Fibroblast of mammary gland (primary cell): Measurements from ENCODE around the gene SAMSN1.
A peak's percentile ranks its signal among the peaks of the same experiment; 100 is the strongest.

Experiments used
- DNase-seq: peaks from one replicate; pipeline ENCODE4 v3.0.0-alpha.2; 2010; ENCODE audit warnings: low read depth
- H3K4me3 ChIP-seq: 2 replicates; pipeline ENCODE4 v1.5.1; 2011; ENCODE audit warnings: low read depth, mild to moderate bottlenecking, low read length, moderate library complexity; ENCODE audit not compliant: control insufficient read depth
- CTCF ChIP-seq: conservative IDR thresholded peaks from 2 replicates; pipeline ENCODE4 v1.5.1; 2011; ENCODE audit warnings: low read depth, low read length, inconsistent platforms; ENCODE audit not compliant: control insufficient read depth, insufficient read depth

SAMSN1 gene

GRCh38 chr21:14591377-14591776, 45.3 kb upstream of the SAMSN1 start:
- no peak overlapping the region for H3K4me3 ChIP-seq
- DNase-seq, result peak; percentile 28
- TF ChIP-seq CTCF, result no peak

- H3K4me3 ChIP-seq, result no peak overlapping the region
- no peak for DNase-seq
Measured at GRCh38 chr21:14589855-14590563, 43.9 kb upstream of the SAMSN1 start.

GRCh38 chr21:14587266-14587665, 41.2 kb upstream of the SAMSN1 start:
- H3K4me3 ChIP-seq, result no peak overlapping the region
- DNase-seq, result no peak
- no peak for TF ChIP-seq CTCF

More at GRCh38 chr21:14589855-14590563, 43.9 kb upstream of the SAMSN1 start:
- TF ChIP-seq CTCF, result no peak

- TF ChIP-seq CTCF, result no peak
- no peak for DNase-seq
- H3K4me3 ChIP-seq, result no peak overlapping the region
Measured at GRCh38 chr21:14585122-14585521, 39.0 kb upstream of the SAMSN1 start.

GRCh38 chr21:14584357-14585095, 38.4 kb upstream of the SAMSN1 start:
- TF ChIP-seq CTCF, result no peak
- no peak for DNase-seq
- no peak overlapping the region for H3K4me3 ChIP-seq

- no peak for DNase-seq
- H3K4me3 ChIP-seq, result no peak overlapping the region
Measured at GRCh38 chr21:14583629-14584255, 37.6 kb upstream of the SAMSN1 start.

More at GRCh38 chr21:14583629-14584255, 37.6 kb upstream of the SAMSN1 start:
- TF ChIP-seq CTCF, result no peak
